ENCODE data around the gene DYSF. TPM values are rescaled to one million over a fixed set of nuclear protein-coding genes. Genes with fewer than 3 reads are reported as not detected.
"Not testable (repeated sequence)": the region's sequence is repeated elsewhere in the genome, so short reads cannot be mapped to it uniquely, and the experiment has no call there.

Gene DYSF
- 21.8 TPM for total RNA-seq

GRCh38 chr2:71453404-71454220 lies at the start of gene DYSF:
Gene DYSF, plus strand, starts transcription at chr2:71453561.
- no peak for DNase-seq (ENCODE audit: low spot score)
- intact Hi-C loops (cut with DNase I), result no loop called here
- ATAC-seq, result peak; percentile 51

GRCh38 chr2:71409611-71410010 lies 43.8 kb upstream of the DYSF start:
- DNase-seq (ENCODE audit: low spot score) (no peak), ATAC-seq (no peak)
- intact Hi-C loops (cut with DNase I), result no loop called here

- intact Hi-C loops (cut with DNase I), result no loop called here
- no peak for ATAC-seq
These were observed 42.7 kb upstream of the DYSF start for GRCh38 chr2:71410696-71411095.

GRCh38 chr2:71416866-71417265 lies 36.5 kb upstream of the DYSF start:
- intact Hi-C loops (cut with DNase I); DNase-seq (ENCODE audit: low spot score); ATAC-seq: not testable (repeated sequence)

More at GRCh38 chr2:71410696-71411095, 42.7 kb upstream of the DYSF start:
- no peak for DNase-seq (ENCODE audit: low spot score)

GRCh38 chr2:71417300-71418202 lies 35.8 kb upstream of the DYSF start:
- no peak for ATAC-seq
- intact Hi-C loops (cut with DNase I), result no loop called here
- no peak for DNase-seq (ENCODE audit: low spot score)

- no peak for ATAC-seq
- no peak for DNase-seq (ENCODE audit: low spot score)
- intact Hi-C loops (cut with DNase I), result no loop called here
These were observed 34.2 kb upstream of the DYSF start for GRCh38 chr2:71419145-71419544.

- ATAC-seq, result no peak
- intact Hi-C loops (cut with DNase I), result no loop called here
- no peak for DNase-seq (ENCODE audit: low spot score)
These were observed 33.4 kb upstream of the DYSF start for GRCh38 chr2:71419976-71420375.

GRCh38 chr2:71422786-71423185 lies 30.6 kb upstream of the DYSF start:
- ATAC-seq, result no peak
- intact Hi-C loops (cut with DNase I), result no loop called here
- DNase-seq (ENCODE audit: low spot score), result no peak

- intact Hi-C loops (cut with DNase I), result no loop called here
- DNase-seq (ENCODE audit: low spot score) (no peak), ATAC-seq (no peak)
These were observed 29.4 kb upstream of the DYSF start for GRCh38 chr2:71423817-71424420.

GRCh38 chr2:71426721-71427120 lies 26.6 kb upstream of the DYSF start:
- intact Hi-C loops (cut with DNase I), result no loop called here
- no peak for DNase-seq (ENCODE audit: low spot score)
- no peak for ATAC-seq

- intact Hi-C loops (cut with DNase I), result no loop called here
- ATAC-seq (no peak), DNase-seq (ENCODE audit: low spot score) (no peak)
These were observed 24.6 kb upstream of the DYSF start for GRCh38 chr2:71428472-71429383.

GRCh38 chr2:71445142-71445541 lies 8.2 kb upstream of the DYSF start:
- intact Hi-C loops (cut with DNase I), result not testable (repeated sequence)

GRCh38 chr2:71446505-71446904 lies 6.9 kb upstream of the DYSF start:
- no peak for ATAC-seq
- intact Hi-C loops (cut with DNase I), result no loop called here
- DNase-seq (ENCODE audit: low spot score), result no peak

More at GRCh38 chr2:71445142-71445541, 8.2 kb upstream of the DYSF start:
- DNase-seq (ENCODE audit: low spot score); ATAC-seq: not testable (repeated sequence)

GRCh38 chr2:71449343-71449742 lies 4.0 kb upstream of the DYSF start:
- intact Hi-C loops (cut with DNase I), result no loop called here
- no peak for DNase-seq (ENCODE audit: low spot score)
- no peak for ATAC-seq

- intact Hi-C loops (cut with DNase I), result no loop called here
- DNase-seq (ENCODE audit: low spot score), result no peak
- no peak for ATAC-seq
These were observed 1.7 kb upstream of the DYSF start for GRCh38 chr2:71451705-71452104.

GRCh38 chr2:71452565-71452964 lies 796 bp upstream of the DYSF start:
- intact Hi-C loops (cut with DNase I), result no loop called here
- ATAC-seq, result no peak
- no peak for DNase-seq (ENCODE audit: low spot score)

- peak; percentile 38 for ATAC-seq
- intact Hi-C loops (cut with DNase I), result no loop called here
- DNase-seq (ENCODE audit: low spot score), result no peak
These were observed 1.1 kb downstream of the DYSF start for GRCh38 chr2:71454221-71455010.

All from sciatic nerve (tissue), 2 donors.